Stimulated activated CD8-positive, alpha-beta memory T cell treated with anti-CD3 and anti-CD28 coated beads, Interleukin-7, amount 100 ng/mL, for 48 hours (primary cell): Measurements from ENCODE around the gene VWA5A.

ENCODE experiments used
- DNase-seq, 2 donors: peaks; one replicate each; pipeline ENCODE4 v3.0.0-alpha.2; 2020; ENCODE audit warnings: low read depth in 1 of 2; ENCODE audit errors: extremely low read depth in 1 of 2

Gene VWA5A

GRCh38 chr11:124114942-124115781 lies at the start of gene VWA5A:
Gene VWA5A, plus strand, starts transcription at chr11:124115450. Its CDS starts 2,062 bp downstream, at chr11:124117512.
- DNase-seq = peak; percentile 51 to 75

- no peak for DNase-seq
Observed at GRCh38 chr11:124068601-124069110, 46.6 kb upstream of the VWA5A start.

DNA sequence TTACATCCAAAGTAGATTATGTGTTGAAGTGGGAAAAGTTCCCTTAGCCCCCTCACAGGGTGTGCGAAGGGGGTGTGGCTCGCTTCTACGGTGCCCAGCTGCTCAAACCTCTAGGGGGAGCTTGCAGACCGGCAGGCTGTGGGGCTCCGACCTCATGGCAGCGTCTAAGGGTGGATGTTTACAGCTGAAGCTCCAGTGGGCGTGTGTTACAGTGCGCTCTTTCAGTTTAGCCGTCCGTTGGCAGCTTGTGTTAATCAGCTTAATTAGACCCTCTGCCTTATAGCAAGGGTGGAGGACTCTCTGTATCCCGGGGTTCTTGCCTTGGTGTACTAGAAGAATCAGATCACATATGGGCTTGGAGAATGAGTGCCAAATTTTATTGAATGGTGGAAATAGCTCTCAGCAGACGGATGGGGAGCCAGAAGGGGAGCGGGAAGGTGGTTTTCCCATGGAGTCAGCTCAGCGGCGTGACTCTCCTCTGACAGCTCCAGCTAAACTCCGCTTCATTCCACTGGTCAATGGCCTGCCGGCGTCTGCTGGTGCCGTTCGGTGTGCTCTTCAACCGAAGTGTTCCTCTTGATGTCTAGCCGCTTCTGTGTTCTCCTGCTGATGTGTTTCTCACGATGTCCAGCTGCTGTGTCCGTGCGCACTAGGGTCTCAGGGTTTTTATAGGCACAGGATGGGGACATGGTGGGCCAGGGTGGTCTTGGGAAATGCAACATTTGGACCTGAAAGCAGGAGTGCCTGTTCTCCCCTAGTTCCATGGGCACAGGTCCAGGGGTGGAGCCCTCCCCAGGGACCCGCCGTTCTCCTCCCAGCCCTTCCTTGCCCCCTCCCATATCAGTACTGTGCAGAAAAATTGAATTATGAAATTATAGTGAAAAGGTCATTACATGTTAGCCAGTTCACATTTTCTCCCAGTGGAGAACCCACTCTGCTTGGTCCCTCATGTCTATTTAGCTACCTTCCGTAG lies 45.5 kb upstream of the VWA5A start:
- peak; percentile 24 to 31 for DNase-seq

DNA sequence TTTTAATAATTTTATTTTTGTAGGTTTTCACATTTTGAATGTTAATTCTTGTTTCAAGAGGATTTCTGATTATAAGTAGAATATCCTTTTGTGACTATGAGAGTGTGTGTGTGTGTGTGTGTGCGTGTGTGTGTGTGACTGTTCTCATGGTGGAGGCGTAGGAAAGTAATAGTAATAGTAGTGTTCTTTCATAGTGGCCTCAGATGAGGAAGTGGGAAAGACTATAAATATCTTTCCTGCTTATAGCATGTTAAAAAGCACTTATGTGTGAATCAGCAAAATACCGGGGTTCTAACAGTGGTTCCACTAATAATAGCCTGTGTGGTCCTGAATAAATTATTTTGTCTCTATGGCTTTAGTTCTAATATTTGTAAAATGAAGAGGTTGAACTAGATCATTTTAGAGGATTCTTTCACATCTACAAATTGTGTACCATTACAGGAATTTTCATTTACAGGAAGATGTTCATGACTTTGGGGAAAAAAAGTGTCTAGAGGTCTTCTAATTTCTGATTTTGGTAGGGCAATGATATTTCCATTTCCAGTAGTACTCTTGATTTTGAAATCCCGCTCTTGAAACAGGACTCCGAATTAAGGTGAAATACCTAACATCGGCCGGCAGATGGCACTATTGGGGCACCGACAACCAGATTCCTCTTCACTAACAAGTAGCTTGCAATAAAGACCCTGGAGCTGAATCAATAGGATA lies 44.2 kb upstream of the VWA5A start:
- DNase-seq = peak; percentile 22 to 29

GRCh38 chr11:124071623-124071948 lies 43.7 kb upstream of the VWA5A start:
- no peak for DNase-seq

GRCh38 chr11:124072147-124072546 lies 43.1 kb upstream of the VWA5A start:
- DNase-seq = no peak

- DNase-seq = no peak
Observed at GRCh38 chr11:124074554-124074953, 40.7 kb upstream of the VWA5A start.

DNA sequence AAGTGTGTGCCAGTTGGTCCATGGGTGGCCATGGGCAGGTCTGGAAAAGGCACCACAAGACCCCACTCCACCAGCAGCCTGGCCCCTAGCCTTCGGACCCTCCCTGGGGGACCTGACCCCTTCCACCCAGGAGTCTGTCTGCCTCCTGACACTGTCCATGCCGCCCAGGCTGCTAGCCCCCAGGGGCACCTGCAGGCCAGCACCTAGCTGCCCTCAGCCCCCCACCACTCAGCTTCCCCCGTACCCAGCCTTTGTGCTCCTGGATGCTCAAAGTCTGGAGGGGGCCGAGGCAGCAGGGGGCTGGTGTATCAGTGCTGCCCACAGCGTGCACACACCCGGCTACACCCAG lies 39.8 kb upstream of the VWA5A start:
- no peak for DNase-seq

- no peak for DNase-seq
Observed at GRCh38 chr11:124075841-124076651, 39.2 kb upstream of the VWA5A start.

GRCh38 chr11:124077266-124077665 lies 38.0 kb upstream of the VWA5A start:
- no peak for DNase-seq

DNA sequence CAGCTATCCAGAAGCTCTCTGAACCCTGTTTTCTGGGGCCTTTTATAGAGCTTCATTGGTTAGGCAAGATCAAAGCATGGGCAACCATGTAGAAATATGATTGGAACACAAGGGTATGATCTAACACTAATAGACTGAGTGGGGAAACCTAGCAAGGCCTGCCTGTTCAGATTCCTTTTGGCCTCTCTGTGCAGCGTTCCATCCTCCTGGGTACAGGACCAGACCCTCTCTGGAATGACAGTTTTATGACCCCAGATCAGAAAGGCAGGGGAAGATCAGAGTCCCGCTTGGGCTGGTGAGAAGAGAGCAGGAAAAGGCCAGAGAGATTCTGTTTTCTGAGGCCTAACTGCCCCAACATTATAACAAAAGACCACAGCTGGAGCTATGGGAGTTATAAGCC lies 36.7 kb upstream of the VWA5A start:
- no peak for DNase-seq

- DNase-seq = no peak
Observed at GRCh38 chr11:124079631-124080326, 35.5 kb upstream of the VWA5A start.

DNA sequence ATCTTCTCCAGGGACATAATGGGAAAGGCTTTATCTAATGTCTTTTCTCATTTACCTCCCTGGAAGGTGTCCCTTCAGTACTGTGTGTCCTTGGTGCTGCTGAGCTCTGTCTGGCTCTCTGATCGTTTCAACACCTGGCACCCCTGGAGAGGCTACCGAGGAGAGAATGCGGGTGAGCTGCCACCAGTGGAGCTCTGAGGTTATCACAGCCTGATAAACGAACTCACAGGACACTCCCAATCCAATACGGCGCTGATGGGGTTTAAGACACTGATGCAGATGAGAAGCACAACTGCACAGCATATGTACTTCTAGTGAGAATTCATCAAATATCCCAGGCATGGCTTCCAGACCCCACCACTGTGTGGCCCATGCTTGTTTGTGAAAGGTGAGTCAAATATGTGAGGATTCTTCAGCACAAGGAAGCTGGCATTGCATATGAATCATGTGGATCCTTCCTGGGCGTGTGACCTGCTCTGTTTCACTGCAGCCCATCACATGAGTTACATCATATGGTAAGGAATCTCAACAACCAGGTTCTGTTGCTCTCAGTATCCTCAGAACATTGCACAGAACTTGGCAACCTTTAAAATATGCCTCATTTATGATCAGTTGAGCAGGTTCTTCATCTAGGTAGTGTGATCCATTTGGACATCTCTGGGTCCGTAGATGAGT lies 34.8 kb upstream of the VWA5A start:
- DNase-seq = no peak

DNA sequence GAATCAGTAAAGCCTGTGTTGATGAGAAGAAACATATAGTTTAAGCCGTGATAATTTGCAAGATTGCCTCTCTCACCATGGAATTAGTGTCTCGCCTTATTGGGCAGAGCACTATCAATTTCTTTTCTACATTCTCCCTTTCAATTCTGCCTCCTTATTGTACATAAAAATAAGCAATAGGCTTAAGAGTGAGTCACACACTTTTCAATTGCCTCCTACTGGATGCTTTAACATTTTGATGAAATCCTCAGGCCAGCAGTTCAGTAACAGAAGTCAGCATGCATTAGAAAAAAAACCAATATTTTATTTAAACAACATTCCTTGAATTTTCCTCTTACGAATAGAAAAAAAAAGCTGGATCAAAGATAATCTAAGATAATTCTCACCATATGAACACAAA lies 33.8 kb upstream of the VWA5A start:
- DNase-seq = no peak

GRCh38 chr11:124082371-124082770 lies 32.9 kb upstream of the VWA5A start:
- DNase-seq = no peak

DNA sequence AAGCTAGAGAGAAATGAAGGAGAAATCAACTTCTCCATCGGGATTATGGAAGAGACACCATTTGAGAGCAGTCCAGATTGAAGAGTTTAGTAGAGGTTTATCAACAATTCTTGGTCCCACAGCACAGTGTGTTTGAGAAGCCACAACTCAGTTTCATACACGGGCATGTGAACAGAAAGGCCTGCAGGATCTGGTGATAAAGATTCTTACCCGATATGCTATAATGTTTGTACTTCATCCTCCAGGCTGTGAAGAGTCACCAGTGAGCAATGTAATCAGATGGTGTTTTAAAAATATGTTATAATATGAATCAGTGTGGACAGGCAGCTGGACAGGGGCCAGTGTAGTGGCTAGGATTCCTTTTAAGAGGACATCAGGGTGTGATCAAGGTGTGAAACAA lies 29.7 kb upstream of the VWA5A start:
- no peak for DNase-seq

DNA sequence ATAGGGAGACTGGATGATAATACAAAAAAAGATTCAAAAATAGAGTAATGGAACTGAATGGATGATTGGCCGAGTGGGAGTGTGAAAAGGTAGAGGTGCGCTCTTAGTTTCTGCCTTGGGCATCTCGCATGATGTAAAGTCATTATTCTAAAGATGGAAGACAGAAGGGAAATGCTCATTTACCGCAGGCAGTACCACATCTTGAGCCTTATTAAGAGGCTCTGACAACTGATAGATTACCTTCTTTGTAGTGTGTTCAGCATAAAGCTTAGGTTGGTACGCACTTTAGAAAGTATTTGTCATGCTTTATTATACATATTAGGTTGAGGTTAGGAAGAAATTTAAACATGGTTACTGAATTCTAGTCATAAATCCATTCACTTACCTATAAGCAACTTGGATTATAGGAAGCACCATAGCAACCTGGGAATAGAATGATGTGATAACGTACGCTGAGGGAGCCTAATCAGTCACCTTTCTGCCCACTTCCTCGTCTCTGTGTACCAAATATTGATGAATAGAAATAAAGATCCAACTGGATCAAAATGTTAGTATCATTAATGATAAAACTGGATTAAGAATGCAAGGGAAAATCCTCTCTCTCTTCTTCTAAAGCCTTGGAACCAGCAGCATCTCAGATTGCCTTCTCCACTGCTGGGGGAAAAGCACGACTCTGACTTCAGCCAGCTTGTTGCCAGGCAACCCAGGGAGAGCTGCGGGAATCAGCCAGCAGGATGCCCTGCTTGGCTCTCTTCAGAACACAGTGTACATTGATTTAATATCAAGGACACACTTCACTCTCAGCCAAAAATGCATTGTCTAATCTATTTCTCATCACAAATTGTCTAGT lies 29.0 kb upstream of the VWA5A start:
- no peak for DNase-seq

DNA sequence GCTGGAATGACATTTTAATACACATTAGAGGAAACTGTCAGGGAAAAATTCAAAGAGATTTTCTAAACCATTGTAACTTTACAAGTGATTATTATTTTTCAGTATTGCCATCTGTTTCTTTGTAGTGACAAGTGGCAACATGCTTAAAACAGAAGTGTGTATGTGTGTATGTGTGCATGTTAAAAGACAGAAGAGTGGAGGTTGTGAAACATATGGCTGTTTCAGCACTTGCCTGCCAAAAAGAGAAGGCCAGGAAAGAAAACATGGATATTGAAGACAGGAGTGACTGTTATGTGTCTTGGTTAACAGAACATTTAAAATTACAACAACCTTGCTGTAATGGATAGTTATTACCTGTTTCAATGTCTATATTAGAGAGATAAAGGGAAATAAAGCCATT lies 24.3 kb upstream of the VWA5A start:
- no peak for DNase-seq
